Nephron (organoid): ENCODE data around the gene PHYHIPL.
A peak's percentile ranks its signal among the peaks of the same experiment; 100 is the strongest.
"Not testable (repeated sequence)": the region's sequence is repeated elsewhere in the genome, so short reads cannot be mapped to it uniquely, and the experiment has no call there.

Source experiments
- H3K27ac Mint-ChIP-seq, 3 experiments: 2 replicates each; pipeline ENCODE4 v1.8.0; 2020; ENCODE audit warnings: mixed read lengths in 3 of 3, mild to moderate bottlenecking in 2 of 3, moderate library complexity in 1 of 3
- H3K27me3 Mint-ChIP-seq: 2 replicates; pipeline ENCODE4 v1.8.0; 2021; ENCODE audit warnings: low read depth, mild to moderate bottlenecking, moderate library complexity, mixed read lengths
- H3K36me3 Mint-ChIP-seq: 2 replicates; pipeline ENCODE4 v1.8.0; 2020; ENCODE audit warnings: low read depth, mixed read lengths
- H3K4me1 Mint-ChIP-seq: 2 replicates; pipeline ENCODE4 v1.8.0; 2020; ENCODE audit warnings: mixed read lengths
- H3K4me3 Mint-ChIP-seq, 3 experiments: 2 replicates each; pipeline ENCODE4 v1.8.0; 2020; ENCODE audit warnings: mild to moderate bottlenecking in 3 of 3, mixed read lengths in 3 of 3, moderate library complexity in 2 of 3
- H3K9me3 Mint-ChIP-seq: 2 replicates; pipeline ENCODE4 v1.8.0; 2020; ENCODE audit warnings: mixed read lengths
- CTCF ChIP-seq, 3 experiments: fragments of 200-600 bp; sonication (generic); IDR thresholded peaks; one replicate each; pipeline ENCODE4 v1.5.0; 2021; ENCODE audit warnings: antibody characterized with exemption in 3 of 3; ENCODE audit not compliant: unreplicated experiment in 3 of 3

PHYHIPL gene

GRCh38 chr10:59234816-59235429 is 58.5 kb downstream of the PHYHIPL start:
- Mint-ChIP-seq H3K4me1 (no peaks in the 10 kb centered on the region), H3K36me3 (peaks cover 8% of the 10 kb centered on the region), H3K27ac (no peak overlapping the region), H3K4me3 (no peak overlapping the region), H3K9me3 (peaks cover 5% of the 10 kb centered on the region), H3K27me3 (no peaks in the 10 kb centered on the region)
- TF ChIP-seq CTCF (IDR thresholded peaks at IDR 0.05; ENCODE audit: unreplicated experiment in 3 of 3): peak; percentile 55 to 67 (median 58)

- H3K27me3 Mint-ChIP-seq: no peaks in the 10 kb centered on the region
- H3K27ac Mint-ChIP-seq: no peak overlapping the region
- H3K4me3 Mint-ChIP-seq: no peak overlapping the region
- peaks cover 12% of the 10 kb centered on the region for H3K36me3 Mint-ChIP-seq
- H3K9me3 Mint-ChIP-seq: peaks cover 5% of the 10 kb centered on the region
- no peak for TF ChIP-seq CTCF (IDR thresholded peaks at IDR 0.05; ENCODE audit: unreplicated experiment in 3 of 3)
- peaks cover 1% of the 10 kb centered on the region for H3K4me1 Mint-ChIP-seq
Observed at GRCh38 chr10:59236064-59236697, 59.7 kb downstream of the PHYHIPL start.

- H3K36me3 Mint-ChIP-seq: peaks cover 26% of the 10 kb centered on the region
- no peak overlapping the region for H3K27ac Mint-ChIP-seq
- H3K9me3 Mint-ChIP-seq: peaks cover 5% of the 10 kb centered on the region
- TF ChIP-seq CTCF (IDR thresholded peaks at IDR 0.05; ENCODE audit: unreplicated experiment in 3 of 3): no peak
- peaks cover 5% of the 10 kb centered on the region for H3K4me1 Mint-ChIP-seq
- H3K27me3 Mint-ChIP-seq: no peaks in the 10 kb centered on the region
- no peak overlapping the region for H3K4me3 Mint-ChIP-seq
Observed at GRCh38 chr10:59237775-59238174, 61.3 kb downstream of the PHYHIPL start.

- H3K4me1 Mint-ChIP-seq, H3K9me3 Mint-ChIP-seq, H3K27me3 Mint-ChIP-seq, H3K27ac Mint-ChIP-seq, H3K4me3 Mint-ChIP-seq: not testable (repeated sequence)
- peaks cover 39% of the 10 kb centered on the region for H3K36me3 Mint-ChIP-seq
Observed at GRCh38 chr10:59239108-59239507, 62.7 kb downstream of the PHYHIPL start.

GRCh38 chr10:59240582-59241183 is 64.2 kb downstream of the PHYHIPL start:
- Mint-ChIP-seq H3K4me1 (peaks cover 8% of the 10 kb centered on the region), H3K27me3 (peaks cover 4% of the 10 kb centered on the region), H3K27ac (peak overlapping the region in 2 of 3 experiments; percentile 18 to 42), H3K36me3 (peaks cover 43% of the 10 kb centered on the region), H3K4me3 (no peak overlapping the region), H3K9me3 (peaks cover 7% of the 10 kb centered on the region)
- TF ChIP-seq CTCF (IDR thresholded peaks at IDR 0.05; ENCODE audit: unreplicated experiment in 3 of 3): peak; percentile 68 to 84 (median 73)

GRCh38 chr10:59242057-59242456 is 65.6 kb downstream of the PHYHIPL start:
- Mint-ChIP-seq H3K9me3 (peaks cover 7% of the 10 kb centered on the region), H3K27ac (no peak overlapping the region), H3K4me3 (no peak overlapping the region), H3K27me3 (peaks cover 4% of the 10 kb centered on the region), H3K4me1 (peaks cover 9% of the 10 kb centered on the region), H3K36me3 (peaks cover 44% of the 10 kb centered on the region)
- TF ChIP-seq CTCF (IDR thresholded peaks at IDR 0.05; ENCODE audit: unreplicated experiment in 3 of 3): no peak
